ENCODE measurements around the gene RNF225. TPM values are rescaled to one million over a fixed set of nuclear protein-coding genes. Genes with fewer than 3 reads are reported as not detected.

The RNF225 gene
- total RNA-seq, 4 donors from 2014 or later: 0.33 TPM; not detected in 3

DNA sequence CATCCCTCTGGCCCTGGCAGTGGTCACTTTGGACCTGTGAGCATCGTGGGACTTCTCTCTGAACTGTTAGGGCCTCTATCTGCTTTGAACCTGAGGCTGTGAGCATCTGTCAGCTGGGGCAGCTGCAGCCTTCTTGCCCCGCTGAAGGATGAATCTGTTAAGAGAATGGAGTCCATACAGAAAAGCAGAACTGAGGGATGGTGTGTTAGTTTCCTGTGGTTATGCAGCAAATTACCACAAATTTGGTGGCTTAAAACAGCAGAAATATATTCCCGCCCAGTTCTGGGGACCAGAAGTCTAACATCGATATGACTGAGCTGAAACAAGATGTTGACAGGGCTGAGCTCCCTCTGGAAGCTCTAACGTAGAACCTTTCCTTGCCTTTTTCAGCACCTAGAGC is 31.3 kb upstream of the RNF225 start:
- intact Hi-C loops (cut with DNase I): no loop called here
- no peaks in the 10 kb centered on the region for H3K36me3 ChIP-seq
- TF ChIP-seq POLR2A (IDR thresholded peaks at IDR 0.05): no peak
- TF ChIP-seq, protein P1, sequence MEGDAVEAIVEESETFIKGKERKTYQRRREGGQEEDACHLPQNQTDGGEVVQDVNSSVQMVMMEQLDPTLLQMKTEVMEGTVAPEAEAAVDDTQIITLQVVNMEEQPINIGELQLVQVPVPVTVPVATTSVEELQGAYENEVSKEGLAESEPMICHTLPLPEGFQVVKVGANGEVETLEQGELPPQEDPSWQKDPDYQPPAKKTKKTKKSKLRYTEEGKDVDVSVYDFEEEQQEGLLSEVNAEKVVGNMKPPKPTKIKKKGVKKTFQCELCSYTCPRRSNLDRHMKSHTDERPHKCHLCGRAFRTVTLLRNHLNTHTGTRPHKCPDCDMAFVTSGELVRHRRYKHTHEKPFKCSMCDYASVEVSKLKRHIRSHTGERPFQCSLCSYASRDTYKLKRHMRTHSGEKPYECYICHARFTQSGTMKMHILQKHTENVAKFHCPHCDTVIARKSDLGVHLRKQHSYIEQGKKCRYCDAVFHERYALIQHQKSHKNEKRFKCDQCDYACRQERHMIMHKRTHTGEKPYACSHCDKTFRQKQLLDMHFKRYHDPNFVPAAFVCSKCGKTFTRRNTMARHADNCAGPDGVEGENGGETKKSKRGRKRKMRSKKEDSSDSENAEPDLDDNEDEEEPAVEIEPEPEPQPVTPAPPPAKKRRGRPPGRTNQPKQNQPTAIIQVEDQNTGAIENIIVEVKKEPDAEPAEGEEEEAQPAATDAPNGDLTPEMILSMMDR (IDR thresholded peaks at IDR 0.05): no peak
- peaks cover 0 to 5% of the 10 kb centered on the region in 2 donors for H3K4me1 ChIP-seq
- H3K4me3 ChIP-seq (replicated peaks in 1 of 3): no peak overlapping the region
- no peaks in the 10 kb centered on the region for H3K9me3 ChIP-seq
- no peak overlapping the region for H3K27ac ChIP-seq
- H3K27me3 ChIP-seq: no peaks in the 10 kb centered on the region
- DNase-seq: no peak
- 91 to 92% methylated on average over 4 to 5 of the region's 5 CpGs for WGBS, 2 donors

DNA sequence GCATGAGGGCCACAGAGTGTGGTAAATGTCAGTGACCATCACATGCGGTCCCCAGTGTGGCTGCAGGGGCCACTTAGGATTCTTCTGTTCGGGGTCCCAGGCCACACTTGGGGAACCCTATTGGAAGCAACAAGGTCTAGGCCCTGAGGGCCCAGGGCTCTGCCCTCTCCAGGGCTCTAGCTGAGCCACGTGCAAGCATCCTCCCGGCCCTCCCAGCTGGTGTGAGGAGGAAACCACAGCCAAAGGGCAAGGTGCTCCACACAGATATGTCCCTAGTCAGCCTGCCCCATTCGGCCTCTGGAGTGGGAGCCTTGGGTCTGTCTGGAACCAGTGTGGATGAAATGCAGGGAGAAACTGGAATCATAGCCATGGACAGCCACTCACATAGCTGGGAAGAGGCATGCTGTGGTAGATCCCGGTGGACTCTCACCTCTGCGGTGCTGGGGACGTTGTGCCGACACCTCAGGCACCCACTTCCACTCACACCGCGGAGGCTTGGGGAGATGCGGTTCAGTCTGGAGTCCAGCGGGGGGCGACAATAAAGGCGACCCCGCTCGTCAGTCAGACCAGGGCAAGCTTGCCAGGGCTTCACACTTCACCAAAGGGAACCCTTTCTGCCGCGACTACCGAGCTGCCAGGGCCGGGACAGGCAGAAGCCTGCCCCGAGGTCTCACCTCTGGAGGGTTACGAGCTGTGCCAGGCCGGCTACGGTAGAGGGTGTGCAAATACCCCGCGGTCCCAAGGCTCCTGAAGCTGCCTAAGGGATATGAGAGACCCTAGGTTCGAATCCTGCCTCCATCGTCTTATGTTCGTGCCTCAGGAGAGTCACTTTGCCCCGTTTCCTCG is 28.6 kb upstream of the RNF225 start:
- no peak overlapping the region for H3K4me3 ChIP-seq (replicated peaks in 1 of 3)
- DNase-seq: no peak

DNA sequence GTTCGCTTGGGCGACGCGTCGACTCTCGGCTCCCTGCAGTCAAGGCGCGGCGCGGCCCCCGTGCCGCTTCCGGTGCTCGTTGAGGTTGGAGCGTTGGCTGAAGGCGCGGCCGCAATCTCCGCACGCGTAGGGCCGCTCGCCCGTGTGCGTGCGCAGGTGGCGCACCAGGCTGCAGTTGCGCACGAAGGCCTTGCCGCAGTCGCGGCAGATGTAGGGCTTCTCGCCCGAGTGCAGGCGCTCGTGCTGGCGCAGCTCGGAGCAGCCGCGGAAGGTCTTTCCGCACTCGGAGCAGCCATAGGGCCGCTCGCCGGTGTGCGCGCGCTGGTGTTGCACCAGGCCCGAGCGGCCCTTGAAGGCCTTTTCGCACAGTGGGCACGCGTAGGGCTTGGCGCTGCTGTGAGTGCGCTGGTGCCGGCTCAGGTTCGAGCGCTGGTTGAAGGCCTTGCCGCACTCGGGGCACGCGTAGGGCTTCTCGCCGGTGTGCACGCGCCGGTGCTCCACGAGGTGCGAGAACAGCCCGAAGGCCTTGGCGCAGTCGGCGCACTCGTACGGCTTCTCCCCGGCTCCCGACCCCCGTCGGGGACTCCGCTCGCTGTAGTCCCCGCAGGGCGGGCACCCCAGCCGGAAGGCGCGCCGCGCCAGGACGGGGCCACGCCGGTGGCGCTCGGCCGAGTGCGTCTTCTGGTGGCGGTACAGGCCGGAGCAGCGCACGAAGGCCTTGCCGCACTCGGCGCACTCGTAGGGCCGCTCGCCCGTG is 27.6 kb upstream of the RNF225 start:
- H3K27me3 ChIP-seq: no peaks in the 10 kb centered on the region
- no peak overlapping the region for H3K27ac ChIP-seq
- WGBS, 2 donors: 84% methylated on average over 36 to 105 of the region's 106 CpGs
- H3K9me3 ChIP-seq: no peaks in the 10 kb centered on the region
- peaks cover 0 to 6% of the 10 kb centered on the region in 2 donors for H3K4me1 ChIP-seq
- no peak overlapping the region for H3K4me3 ChIP-seq (replicated peaks in 1 of 3)
- DNase-seq: no peak
- no peaks in the 10 kb centered on the region for H3K36me3 ChIP-seq
- intact Hi-C loops (cut with DNase I): no loop called here
- TF ChIP-seq, protein P1 (IDR thresholded peaks at IDR 0.05): no peak
- TF ChIP-seq POLR2A (IDR thresholded peaks at IDR 0.05): no peak

More for the DNA sequence above, 28.6 kb upstream of the RNF225 start:
- Histone ChIP-seq H3K36me3 (no peaks in the 10 kb centered on the region), H3K27me3 (no peaks in the 10 kb centered on the region), H3K27ac (no peak overlapping the region), H3K4me1 (peaks cover 0 to 1% of the 10 kb centered on the region in 2 donors), H3K9me3 (no peaks in the 10 kb centered on the region)
- WGBS, 2 donors: 94 to 96% methylated on average over 30 to 32 of the region's 32 CpGs
- intact Hi-C loops (cut with DNase I): no loop called here
- TF ChIP-seq POLR2A (IDR thresholded peaks at IDR 0.05): no peak
- TF ChIP-seq, protein P1 (IDR thresholded peaks at IDR 0.05): no peak

DNA sequence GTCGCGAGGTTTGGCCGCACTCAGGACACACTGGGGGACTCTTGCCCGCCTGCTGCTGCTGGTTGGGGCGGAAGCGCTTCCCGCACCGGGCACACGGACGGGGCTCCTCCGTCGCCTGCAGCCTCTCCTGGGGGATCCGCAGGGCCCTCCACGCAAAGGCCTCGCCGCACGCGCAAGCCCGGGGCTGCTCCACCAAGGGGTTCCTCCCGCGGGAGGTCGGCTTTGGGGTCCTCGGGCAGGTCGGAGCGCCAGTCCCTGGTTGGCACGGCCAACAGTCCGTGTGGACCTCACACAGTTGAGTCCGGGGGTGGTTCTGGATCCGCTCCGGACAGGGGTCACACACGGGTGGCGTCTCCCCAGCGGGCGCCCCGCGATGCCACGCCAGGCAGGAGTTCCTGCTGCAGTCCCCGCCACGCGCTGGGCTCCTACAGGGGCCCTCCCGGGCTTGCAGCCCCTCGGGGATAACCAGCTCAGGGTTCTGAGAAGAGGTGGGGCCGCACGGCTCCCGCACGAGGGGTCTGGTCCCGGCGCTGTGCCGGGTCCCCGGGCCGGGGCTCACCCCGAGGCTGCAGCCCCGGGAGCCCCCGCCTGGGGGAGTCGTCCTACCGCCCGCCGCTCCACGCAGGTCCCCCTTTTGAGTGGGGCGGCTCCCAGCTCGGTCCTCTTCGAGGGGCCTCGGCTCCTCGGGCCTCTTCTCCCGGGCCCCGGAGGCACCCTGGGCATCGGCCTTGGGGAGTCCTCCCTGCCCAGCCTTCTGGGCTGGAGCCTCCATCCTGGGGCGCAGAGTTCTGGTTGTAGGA is 26.7 kb upstream of the RNF225 start:
- intact Hi-C loops (cut with DNase I): no loop called here

More for the DNA sequence above, 26.7 kb upstream of the RNF225 start:
- no peaks in the 10 kb centered on the region for H3K27me3 ChIP-seq
- no peak overlapping the region for H3K4me3 ChIP-seq (replicated peaks in 1 of 3)
- H3K27ac ChIP-seq: no peak overlapping the region
- 93 to 100% methylated on average over 1 to 37 of the region's 68 CpGs for WGBS, 2 donors
- TF ChIP-seq, protein P1 (IDR thresholded peaks at IDR 0.05): no peak
- TF ChIP-seq POLR2A (IDR thresholded peaks at IDR 0.05): no peak
- H3K9me3 ChIP-seq: no peaks in the 10 kb centered on the region
- DNase-seq: no peak
- H3K4me1 ChIP-seq: peaks cover 0 to 9% of the 10 kb centered on the region in 2 donors
- H3K36me3 ChIP-seq: no peaks in the 10 kb centered on the region

Data from thyroid gland (tissue), 4 donors.